Measurements from ENCODE around the gene ARHGAP42.

Gene ARHGAP42

GRCh38 chr11:101022256-101022655 lies 335.2 kb downstream of the ARHGAP42 start:
- no peak for DNase-seq (ENCODE audit: low spot score)

GRCh38 chr11:101028644-101029043 lies 341.6 kb downstream of the ARHGAP42 start:
- no peak for DNase-seq (ENCODE audit: low spot score)

- DNase-seq (ENCODE audit: low spot score): no peak
Observed at GRCh38 chr11:101030015-101030414, 342.9 kb downstream of the ARHGAP42 start.

GRCh38 chr11:101030692-101031091 lies 343.6 kb downstream of the ARHGAP42 start:
- no peak for DNase-seq (ENCODE audit: low spot score)

GRCh38 chr11:101031713-101032112 lies 344.6 kb downstream of the ARHGAP42 start:
- DNase-seq (ENCODE audit: low spot score): no peak

- DNase-seq (ENCODE audit: low spot score): no peak
Observed at GRCh38 chr11:101032991-101033390, 345.9 kb downstream of the ARHGAP42 start.

GRCh38 chr11:101034076-101034475 lies 347.0 kb downstream of the ARHGAP42 start:
- no peak for DNase-seq (ENCODE audit: low spot score)

GRCh38 chr11:101035872-101036271 lies 348.8 kb downstream of the ARHGAP42 start:
- no peak for DNase-seq (ENCODE audit: low spot score)
